ENCODE measurements around the gene TIMM22.

TIMM22 gene

DNA sequence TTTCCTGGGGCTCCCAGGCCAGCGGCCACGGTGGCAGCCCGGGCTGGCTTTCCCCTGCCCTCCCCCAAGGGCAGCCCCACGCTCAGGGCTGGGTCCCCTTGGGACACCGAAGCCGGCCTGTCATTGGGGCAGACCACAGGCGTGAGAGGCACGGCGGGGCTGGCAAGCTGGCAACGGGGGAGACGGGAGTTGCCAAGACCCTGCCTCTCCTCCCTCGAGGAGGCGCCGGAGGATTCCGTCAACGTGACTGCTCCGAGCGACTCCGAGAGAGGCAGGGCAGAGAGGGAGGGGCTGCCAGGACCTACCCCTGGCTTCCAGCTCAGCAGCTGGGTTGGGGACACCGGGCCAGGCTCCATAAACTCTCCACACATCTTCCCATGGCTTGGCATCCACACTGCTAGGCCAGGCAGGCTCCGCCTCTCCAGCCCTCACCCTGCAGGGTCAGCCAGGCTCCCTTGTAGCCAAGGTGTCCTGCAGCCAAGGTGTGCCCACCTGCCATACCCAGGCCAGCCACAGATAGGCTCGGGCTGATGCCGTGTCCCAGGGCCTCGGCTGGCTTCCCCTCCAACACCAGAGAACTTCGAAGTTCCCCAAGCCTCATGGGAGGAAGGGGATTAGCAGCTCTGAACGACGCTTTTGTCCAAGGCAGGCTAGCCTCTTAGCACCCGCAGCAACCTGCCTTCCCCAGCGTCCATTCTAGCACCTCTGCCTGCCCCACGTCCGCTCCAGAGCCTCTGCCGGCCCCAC is 25.5 kb downstream of the TIMM22 start:
- no peak for DNase-seq

DNA sequence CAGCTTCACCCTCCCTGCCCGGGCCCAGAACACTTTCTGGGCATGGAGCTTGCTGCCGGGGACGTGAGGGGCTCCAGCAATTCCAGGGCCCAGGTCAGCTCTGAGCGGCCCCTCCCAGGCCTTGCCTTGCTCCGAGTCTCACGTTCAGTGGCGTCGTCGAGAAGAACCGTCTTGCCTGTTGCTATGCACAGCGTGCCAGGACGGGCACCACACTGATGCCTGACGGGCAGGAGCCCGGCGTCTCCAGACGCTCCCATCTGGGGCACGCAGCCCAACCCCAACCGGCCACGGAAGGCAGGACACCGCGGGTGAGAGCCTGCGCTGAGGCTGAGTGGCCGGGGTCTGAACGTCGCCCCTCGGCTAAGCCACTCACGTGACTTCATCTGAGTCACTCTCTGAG is 27.1 kb downstream of the TIMM22 start:
- DNase-seq = no peak

DNA sequence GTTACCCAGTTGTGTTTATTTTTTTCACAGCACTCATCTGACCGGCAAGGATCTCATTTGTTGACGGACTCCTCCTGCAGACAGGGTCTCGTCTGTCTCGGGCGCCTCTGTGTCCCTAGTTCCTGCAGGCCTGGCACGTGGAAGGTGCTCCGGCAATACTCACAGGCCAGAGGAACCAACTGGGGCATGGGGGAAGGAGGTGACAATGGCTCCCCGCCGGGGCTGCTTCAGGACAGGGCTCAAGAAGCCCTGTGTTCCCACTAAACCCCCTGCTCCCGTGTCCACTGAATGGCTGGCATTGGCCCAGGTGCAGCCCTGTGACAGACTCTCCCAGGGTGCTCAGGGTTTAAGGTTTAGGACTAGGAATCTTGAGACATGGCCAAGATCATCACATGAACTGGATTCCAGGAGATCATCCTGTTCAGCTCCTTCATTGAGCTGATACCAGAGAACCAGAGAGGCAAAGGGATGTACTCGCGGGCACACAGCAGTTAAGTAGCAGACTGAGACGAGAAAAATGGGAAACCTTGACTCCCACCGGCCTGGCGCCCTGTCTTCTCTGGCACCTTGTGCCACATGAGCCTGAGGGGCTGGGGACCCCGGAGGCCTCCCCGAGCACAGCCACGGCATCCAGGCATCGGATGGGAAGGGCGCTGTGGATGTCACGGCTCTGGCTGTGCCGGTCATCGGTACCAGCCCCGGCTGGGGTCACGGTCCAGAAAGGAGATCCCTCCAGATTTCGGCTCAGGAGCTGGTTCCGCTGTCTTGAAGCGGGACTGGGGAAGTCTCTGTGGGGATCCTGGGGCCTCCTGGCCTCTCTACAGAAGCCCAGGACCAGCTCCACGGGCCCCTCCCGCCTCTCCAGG is 29.0 kb downstream of the TIMM22 start:
- no peak for DNase-seq

DNA sequence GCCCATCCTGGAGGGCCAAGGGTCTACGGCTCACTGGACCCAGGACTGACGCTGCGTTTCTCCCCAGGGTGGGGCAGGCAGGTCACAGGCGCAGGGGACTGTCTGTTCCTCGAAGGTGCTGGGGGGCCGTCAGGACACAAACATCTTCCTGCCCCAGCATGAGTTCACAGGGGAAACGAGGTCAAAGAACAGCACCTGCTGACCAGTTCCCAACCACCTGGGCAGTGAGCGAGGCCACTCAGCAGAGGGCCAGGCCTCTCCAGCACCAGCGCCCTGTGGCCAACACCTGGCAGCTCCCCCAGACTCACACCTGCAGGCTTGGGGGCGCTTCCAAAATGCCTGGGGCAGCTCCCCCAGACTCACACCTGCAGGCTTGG is 29.7 kb downstream of the TIMM22 start:
- DNase-seq = no peak

- DNase-seq = no peak
These were observed 30.1 kb downstream of the TIMM22 start for GRCh38 chr17:1027044-1027443.

GRCh38 chr17:1029196-1029921 is 32.4 kb downstream of the TIMM22 start:
- no peak for DNase-seq

DNA sequence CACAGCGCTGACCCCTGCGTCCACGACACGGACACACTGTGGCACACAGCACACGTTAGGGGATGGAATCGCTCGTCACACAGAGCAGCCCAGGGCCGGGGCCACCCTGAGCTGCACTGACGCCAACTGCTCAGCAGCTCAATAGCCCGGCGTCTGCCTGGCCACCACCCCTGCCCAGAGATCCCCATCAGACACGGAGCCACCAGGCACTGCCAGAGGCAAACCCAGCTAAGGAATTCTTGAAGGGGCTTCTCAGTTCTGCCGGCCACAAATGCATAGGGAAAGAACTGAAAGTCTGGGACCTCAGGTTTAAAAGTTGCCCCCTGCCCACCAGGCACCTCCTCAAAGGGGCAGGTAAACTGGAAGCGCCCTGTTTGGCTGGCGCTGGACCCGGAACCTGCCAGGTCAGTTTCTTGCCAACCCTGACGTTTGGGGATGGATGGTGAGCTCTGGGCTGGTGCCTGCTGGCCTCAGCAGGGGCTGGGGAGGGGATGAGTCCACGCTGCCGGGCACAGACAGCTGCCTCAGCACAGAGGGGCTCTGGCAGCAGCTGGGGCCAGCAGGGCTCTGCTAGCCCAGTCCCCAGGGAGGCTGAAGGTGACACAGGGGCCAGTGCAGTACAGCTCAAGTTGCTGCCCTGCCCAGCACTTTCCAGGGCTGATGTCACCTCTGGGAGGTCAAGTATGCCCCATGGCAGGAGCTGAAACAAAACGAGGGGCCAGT is 33.2 kb downstream of the TIMM22 start:
- DNase-seq = no peak

GRCh38 chr17:1030684-1031532 is 34.0 kb downstream of the TIMM22 start:
- no peak for DNase-seq

GRCh38 chr17:1031711-1032110 is 34.8 kb downstream of the TIMM22 start:
- DNase-seq = no peak

- DNase-seq = no peak
These were observed 35.5 kb downstream of the TIMM22 start for GRCh38 chr17:1032391-1032790.

DNA sequence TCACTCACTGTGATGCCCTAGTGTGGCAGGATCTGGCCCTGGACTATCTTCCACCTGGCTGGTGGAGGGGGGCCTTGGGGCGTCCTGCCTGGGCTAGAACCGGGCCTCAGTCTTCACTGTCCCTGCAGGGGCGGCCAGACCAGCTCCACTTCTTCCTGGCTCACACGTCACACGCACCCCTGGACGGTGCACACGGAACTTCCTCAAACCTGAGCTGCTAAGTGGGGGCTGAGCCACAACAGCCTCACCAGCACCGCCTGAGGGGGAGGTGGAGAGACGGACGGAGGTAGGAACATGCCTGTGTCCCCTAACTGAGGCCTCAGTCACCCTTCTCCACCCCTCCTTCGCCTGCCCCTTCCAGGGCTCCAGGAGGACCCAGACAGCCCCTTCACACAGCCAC is 36.6 kb downstream of the TIMM22 start:
- no peak for DNase-seq

GRCh38 chr17:1034652-1035210 is 37.8 kb downstream of the TIMM22 start:
- DNase-seq = no peak

DNA sequence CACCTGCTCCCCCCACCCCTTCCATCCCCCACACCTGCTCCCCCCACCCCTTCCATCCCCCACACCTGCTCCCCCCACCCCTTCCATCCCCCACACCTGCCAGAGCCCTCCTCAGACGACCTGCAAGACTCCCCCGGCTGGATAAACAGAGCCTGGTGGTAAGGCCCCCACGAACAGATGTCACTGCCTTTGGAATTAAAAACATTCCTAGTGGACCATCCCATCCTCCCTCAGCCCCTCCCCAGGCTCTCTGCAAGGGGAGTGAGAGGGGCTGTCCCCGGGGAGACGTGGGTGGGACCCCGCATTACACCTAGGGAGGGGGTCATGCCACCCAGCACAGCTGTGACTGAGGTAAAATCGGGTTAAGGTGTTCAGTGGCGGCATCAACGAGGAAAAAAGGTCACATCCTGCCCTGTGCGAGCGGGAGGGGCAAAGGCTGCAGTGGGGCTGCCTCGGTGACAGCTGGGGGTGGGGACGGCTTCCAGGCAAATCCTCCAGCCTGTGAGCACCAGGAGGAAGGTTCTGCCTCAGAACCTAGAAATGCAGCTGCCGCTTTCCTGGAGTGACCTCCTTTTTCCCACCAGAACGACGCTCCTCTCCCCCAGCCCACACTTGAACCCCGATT is 38.7 kb downstream of the TIMM22 start:
- no peak for DNase-seq

- DNase-seq = no peak
These were observed 39.4 kb downstream of the TIMM22 start for GRCh38 chr17:1036171-1036844.

- no peak for DNase-seq
These were observed 39.9 kb downstream of the TIMM22 start for GRCh38 chr17:1036845-1037237.

GRCh38 chr17:1037238-1037879 is 40.4 kb downstream of the TIMM22 start:
- no peak for DNase-seq

- no peak for DNase-seq
These were observed 41.7 kb downstream of the TIMM22 start for GRCh38 chr17:1038459-1039122.

DNA sequence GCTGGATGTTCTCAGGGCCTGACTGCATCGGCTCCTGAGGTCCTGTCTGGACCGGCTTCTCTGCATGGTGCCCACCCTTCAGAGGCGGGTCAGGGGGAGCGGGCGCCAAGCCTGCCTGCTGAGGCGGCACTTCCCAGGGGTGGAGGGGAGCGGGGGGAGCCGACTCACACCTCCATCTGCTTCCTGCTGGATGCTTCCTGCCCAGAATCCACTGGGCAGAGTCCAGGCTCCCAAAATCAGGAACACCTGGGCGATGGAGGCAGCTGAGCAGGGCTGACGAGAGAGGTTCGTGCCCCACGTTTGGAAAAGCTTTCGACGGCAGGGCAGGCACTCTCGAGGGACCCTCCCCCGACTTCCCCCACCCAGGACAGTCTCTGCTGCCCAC is 42.2 kb downstream of the TIMM22 start:
- DNase-seq = no peak

DNA sequence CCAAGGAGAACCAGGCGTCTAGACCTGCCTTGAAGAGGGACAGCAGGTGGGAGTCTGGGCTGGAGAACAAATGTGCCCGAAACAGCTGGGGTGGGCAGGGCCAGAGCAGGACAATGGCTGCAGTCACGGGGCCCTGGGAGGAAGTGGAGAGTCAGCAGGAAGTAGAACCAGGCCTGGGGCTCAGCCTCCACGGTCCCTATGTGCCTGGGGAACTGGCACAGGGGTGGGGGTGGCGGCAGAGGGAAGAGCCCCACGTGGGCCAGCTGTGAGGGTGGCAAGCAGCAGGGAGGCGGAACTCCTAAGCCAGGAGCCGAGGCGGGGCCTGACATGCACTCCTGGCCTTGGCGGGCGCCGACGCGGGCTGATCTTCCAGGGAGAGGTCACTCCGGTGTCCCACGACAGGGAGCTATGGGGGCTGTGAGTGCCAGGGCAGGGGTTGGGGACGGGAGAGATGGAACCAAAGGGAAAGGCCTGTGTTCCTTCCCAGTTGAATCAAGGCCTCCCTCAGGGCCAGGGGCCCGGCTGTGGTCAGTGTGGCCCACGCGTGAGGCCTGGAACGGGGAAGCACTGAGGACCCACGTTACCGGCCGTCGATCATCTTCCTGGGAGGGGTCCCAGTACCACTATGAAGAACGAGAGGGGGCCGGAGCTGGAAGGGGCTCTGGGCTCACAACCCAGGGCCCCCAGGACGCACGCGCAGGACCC is 42.7 kb downstream of the TIMM22 start:
- no peak for DNase-seq

All from T-helper 1 cell (primary cell).